ENCODE results near the gene WBP2NL. TPM values are rescaled to one million over a fixed set of nuclear protein-coding genes. Genes with fewer than 3 reads are reported as not detected.

The WBP2NL gene
- total and polyA plus RNA-seq, 4 donors: 0.12 to 0.50 (median 0.25) TPM

- Histone ChIP-seq H3K4me1 (ENCODE audit: control insufficient read depth in 4 of 4, insufficient read depth in 4 of 4, low read length in 3 of 4) (no peaks in the 10 kb centered on the region), H3K27ac (ENCODE audit: low read depth in 1 of 2, low read length in 2 of 2) (no peak overlapping the region), H3K4me3 (ENCODE audit: low read depth in 1 of 3, low read length in 3 of 3) (no peak overlapping the region), H3K27me3 (ENCODE audit: control insufficient read depth in 4 of 4, insufficient read depth in 4 of 4, low read length in 3 of 4) (no peaks in the 10 kb centered on the region), H3K36me3 (ENCODE audit: control insufficient read depth in 4 of 4, insufficient read depth in 3 of 4, low read depth in 1 of 4, low read length in 3 of 4) (no peaks in the 10 kb centered on the region), H3K9ac (ENCODE audit: low read depth in 1 of 2, low read length in 2 of 2) (no peak overlapping the region), H3K9me3 (ENCODE audit: control insufficient read depth in 4 of 4, low read length in 3 of 4) (peaks cover 0 to 14% (median 2%) of the 10 kb centered on the region in 4 donors)
- DNase-seq (ENCODE audit: low spot score): no peak
- WGBS: 73% methylated on average over 4 of the region's 4 CpGs
- no peak for TF ChIP-seq REST (IDR thresholded peaks at IDR 0.05)
- TF ChIP-seq NR2F2 (IDR thresholded peaks at IDR 0.05): no peak
- no peak for TF ChIP-seq TAF1 (conservative IDR thresholded peaks at IDR 0.05)
- no peak for TF ChIP-seq GABPA (IDR thresholded peaks at IDR 0.05 in 1 of 2, conservative IDR thresholded peaks at IDR 0.05 in 1 of 2)
- TF ChIP-seq RAD21 (IDR thresholded peaks at IDR 0.05): no peak
- no peak for TF ChIP-seq HNF4G (IDR thresholded peaks at IDR 0.05)
These were observed 9.3 kb downstream of the WBP2NL start for GRCh38 chr22:42007922-42008321.

- Histone ChIP-seq H3K36me3 (ENCODE audit: control insufficient read depth in 4 of 4, insufficient read depth in 3 of 4, low read depth in 1 of 4, low read length in 3 of 4) (no peaks in the 10 kb centered on the region), H3K27me3 (ENCODE audit: control insufficient read depth in 4 of 4, insufficient read depth in 4 of 4, low read length in 3 of 4) (no peaks in the 10 kb centered on the region), H3K9ac (ENCODE audit: low read depth in 1 of 2, low read length in 2 of 2) (no peak overlapping the region), H3K9me3 (ENCODE audit: control insufficient read depth in 4 of 4, low read length in 3 of 4) (peaks cover 0 to 14% (median 2%) of the 10 kb centered on the region in 4 donors), H3K4me1 (ENCODE audit: control insufficient read depth in 4 of 4, insufficient read depth in 4 of 4, low read length in 3 of 4) (no peaks in the 10 kb centered on the region), H3K27ac (ENCODE audit: low read depth in 1 of 2, low read length in 2 of 2) (no peak overlapping the region), H3K4me3 (ENCODE audit: low read depth in 1 of 3, low read length in 3 of 3) (no peak overlapping the region)
- no peak for DNase-seq (ENCODE audit: low spot score)
- 86% methylated on average over 7 of the region's 7 CpGs for WGBS
- TF ChIP-seq ATF3 (IDR thresholded peaks at IDR 0.05) (no peak), HNF4A (conservative IDR thresholded peaks at IDR 0.05) (no peak), YY1 (IDR thresholded peaks at IDR 0.05) (no peak), REST (IDR thresholded peaks at IDR 0.05) (no peak), TAF1 (conservative IDR thresholded peaks at IDR 0.05) (no peak), RXRA (IDR thresholded peaks at IDR 0.05) (no peak), ZBTB33 (IDR thresholded peaks at IDR 0.05) (no peak), NR2F2 (IDR thresholded peaks at IDR 0.05) (no peak), MAX (IDR thresholded peaks at IDR 0.05) (no peak), CTCF (IDR thresholded peaks at IDR 0.05; ENCODE audit: low read depth, low read length, missing input control) (no peak)
These were observed 12.2 kb downstream of the WBP2NL start for GRCh38 chr22:42010778-42011177.

All from liver (tissue), 9 donors.